HG02870 (cell line): Measurements from ENCODE around the gene FAM131A.
A peak's percentile ranks its signal among the peaks of the same experiment; 100 is the strongest.

Experiments
- ATAC-seq: cut with Tn5 transposase; IDR thresholded peaks from one replicate; pipeline ENCODE4 v1.9.1; 2021; ENCODE audit warnings: mild to moderate bottlenecking, moderate library complexity; ENCODE audit not compliant: unreplicated experiment

The FAM131A gene, protein sequence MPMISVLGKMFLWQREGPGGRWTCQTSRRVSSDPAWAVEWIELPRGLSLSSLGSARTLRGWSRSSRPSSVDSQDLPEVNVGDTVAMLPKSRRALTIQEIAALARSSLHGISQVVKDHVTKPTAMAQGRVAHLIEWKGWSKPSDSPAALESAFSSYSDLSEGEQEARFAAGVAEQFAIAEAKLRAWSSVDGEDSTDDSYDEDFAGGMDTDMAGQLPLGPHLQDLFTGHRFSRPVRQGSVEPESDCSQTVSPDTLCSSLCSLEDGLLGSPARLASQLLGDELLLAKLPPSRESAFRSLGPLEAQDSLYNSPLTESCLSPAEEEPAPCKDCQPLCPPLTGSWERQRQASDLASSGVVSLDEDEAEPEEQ

DNA sequence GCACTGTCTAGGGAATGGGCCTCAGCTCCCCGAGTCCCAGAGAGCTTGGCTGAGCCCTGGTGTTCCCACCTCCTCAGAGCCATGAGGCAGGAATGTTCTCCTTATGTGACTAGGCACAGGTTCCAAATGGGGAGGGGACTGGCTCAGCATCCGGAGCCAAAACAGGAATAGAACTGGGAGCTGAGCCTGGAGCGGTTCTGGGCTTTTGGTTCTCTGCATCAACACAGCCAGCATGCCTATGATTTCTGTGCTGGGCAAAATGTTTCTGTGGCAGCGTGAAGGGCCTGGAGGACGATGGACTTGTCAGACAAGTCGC is at the start of gene FAM131A:
FAM131A (plus strand) TSS at position 202 of the 316 bp plus-strand sequence; CDS start at position 233, 31 bp downstream.
- ATAC-seq = no peak

DNA sequence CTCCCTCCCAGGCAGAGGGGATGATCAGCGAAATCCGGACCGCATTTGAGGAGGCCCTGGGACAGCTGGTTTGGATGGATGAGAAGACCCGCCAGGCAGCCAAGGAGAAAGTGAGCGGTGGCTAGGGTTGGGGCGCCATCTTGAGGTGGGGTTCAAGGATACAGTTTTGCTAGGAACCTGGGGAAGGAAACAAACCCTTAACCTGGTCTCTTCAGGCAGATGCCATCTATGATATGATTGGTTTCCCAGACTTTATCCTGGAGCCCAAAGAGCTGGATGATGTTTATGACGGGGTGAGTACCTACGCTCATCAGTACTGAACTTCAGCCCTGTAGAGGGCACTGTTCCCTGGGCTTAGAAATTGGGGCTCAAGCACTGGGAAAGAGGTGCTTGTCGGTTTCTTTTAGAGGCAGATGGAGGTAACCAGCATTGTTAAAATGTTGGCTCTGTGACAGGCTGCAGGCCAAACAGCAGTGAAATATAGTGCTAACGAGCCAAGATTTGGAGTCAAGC is 47.9 kb upstream of the FAM131A start:
- ATAC-seq = no peak

- ATAC-seq = no peak
Observed at GRCh38 chr3:184290331-184290730, 47.1 kb upstream of the FAM131A start.

DNA sequence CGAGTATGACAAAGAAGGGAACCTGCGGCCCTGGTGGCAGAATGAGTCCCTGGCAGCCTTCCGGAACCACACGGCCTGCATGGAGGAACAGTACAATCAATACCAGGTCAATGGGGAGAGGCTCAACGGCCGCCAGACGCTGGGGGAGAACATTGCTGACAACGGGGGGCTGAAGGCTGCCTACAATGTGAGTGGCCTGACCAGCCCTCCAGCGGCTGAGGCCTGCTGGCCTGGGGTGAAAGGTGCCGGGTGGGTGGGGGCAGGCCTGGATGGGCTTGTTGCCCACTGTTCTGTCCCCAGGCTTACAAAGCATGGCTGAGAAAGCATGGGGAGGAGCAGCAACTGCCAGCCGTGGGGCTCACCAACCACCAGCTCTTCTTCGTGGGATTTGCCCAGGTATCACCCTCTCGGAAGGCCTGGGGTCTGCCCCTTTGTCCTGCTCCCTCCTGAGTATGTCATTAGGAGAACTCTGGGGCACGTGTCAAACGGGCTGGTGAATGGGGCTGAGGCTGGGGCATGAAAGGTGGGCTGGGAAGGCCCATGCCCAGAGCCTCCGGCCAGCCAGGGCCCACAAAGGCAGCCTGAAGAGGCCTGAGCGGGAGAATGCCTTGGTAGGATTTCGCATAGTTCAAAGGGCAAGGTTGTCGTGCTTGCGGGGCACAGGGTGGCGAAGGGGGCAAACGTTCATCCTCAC is 46.2 kb upstream of the FAM131A start:
- ATAC-seq = no peak

DNA sequence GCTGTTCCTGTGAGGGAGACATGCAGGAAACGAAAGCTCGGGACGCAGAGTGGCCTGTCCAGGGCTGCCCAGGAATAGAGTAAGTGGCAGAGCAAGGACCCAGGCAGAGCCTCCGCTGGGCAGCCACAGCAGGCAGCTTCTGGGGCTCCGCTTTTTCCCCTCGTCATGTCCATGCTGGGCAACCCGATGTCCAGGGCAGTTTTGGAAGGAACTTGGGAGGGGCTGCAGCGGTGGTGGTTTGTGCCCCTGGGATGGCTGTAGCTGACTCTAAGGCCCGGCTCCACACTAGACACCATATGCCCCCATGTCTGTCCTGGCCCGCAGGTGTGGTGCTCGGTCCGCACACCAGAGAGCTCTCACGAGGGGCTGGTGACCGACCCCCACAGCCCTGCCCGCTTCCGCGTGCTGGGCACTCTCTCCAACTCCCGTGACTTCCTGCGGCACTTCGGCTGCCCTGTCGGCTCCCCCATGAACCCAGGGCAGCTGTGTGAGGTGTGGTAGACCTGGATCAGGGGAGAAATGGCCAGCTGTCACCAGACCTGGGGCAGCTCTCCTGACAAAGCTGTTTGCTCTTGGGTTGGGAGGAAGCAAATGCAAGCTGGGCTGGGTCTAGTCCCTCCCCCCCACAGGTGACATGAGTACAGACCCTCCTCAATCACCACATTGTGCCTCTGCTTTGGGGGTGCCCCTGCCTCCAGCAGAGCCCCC is 45.5 kb upstream of the FAM131A start:
- no peak for ATAC-seq

GRCh38 chr3:184295771-184296170 is 41.6 kb upstream of the FAM131A start:
- no peak for ATAC-seq

GRCh38 chr3:184296616-184297015 is 40.8 kb upstream of the FAM131A start:
- no peak for ATAC-seq

- ATAC-seq = peak; percentile 86
Observed at GRCh38 chr3:184298759-184299487, 38.5 kb upstream of the FAM131A start, which contains the start of gene PSMD2. Gene PSMD2, plus strand, starts transcription at chr3:184299241. Its CDS starts 26 bp downstream, at chr3:184299267.

DNA sequence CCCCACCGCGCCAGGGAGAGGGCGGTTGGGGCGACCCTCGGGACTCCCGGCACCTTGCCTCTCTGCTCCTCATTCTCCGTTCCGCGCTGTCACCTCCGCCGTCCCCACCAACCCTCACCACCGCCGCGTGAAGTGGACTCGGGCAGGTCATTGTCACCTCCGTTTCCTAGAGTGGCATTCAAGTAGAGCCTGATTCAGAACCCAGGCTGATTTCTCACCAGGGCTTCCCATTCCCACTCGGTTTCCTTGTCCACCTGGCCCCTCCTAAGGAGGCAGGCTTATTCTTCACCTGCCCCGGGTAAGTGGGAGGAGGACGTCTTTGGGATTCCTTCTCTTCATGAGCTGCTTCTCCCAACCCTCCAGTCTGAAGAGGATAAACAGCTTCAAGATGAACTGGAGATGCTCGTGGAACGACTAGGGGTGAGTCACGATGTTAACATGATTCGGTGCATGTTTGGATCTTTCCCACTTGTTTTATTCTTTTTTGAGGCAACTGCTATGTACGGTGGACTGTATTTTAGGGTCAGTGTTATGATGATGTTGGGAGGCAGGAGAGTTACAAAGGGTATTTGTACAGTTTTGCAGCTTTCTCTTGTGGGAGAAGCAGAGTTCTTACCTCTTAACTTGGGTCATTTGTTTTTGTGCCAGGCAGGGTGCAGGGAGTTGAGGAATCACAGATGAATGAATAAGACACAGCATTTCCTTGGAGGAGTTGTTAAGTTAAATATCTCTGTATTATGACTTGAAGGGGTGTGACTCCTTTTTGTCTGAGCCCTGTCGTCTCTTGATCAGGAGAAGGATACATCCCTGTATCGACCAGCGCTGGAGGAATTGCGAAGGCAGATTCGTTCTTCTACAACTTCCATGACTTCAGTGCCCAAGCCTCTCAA is 37.7 kb upstream of the FAM131A start:
- ATAC-seq = no peak

DNA sequence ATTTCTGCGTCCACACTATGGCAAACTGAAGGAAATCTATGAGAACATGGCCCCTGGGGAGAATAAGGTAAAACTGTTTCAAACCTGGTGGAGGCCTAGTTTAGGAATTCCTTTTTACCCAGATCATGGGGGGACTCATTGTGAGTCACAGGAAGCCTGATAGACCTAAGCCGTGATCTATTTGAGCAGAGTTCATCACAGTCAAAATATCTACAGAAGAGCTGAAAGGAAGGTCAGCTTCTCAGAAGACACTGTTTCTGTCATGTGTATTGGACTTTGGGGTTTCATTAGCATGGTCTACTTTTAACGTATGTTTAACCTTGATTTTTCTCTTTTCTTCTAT is 37.1 kb upstream of the FAM131A start:
- ATAC-seq = no peak

DNA sequence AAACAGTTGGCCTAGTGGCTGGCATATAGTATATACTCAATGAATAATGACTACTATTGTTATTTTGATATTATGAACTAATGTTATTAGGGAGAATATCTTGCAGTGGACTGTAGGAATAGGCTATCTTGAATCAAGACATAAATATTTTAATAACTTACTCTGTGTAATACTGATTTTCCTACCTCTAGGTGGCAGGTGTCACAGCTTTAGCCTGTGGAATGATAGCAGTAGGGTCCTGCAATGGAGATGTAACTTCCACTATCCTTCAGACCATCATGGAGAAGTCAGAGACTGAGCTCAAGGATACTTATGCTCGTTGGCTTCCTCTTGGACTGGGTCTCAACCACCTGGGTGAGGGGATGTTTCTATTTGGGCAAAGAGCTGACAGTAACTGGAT is 31.8 kb upstream of the FAM131A start:
- ATAC-seq = no peak

DNA sequence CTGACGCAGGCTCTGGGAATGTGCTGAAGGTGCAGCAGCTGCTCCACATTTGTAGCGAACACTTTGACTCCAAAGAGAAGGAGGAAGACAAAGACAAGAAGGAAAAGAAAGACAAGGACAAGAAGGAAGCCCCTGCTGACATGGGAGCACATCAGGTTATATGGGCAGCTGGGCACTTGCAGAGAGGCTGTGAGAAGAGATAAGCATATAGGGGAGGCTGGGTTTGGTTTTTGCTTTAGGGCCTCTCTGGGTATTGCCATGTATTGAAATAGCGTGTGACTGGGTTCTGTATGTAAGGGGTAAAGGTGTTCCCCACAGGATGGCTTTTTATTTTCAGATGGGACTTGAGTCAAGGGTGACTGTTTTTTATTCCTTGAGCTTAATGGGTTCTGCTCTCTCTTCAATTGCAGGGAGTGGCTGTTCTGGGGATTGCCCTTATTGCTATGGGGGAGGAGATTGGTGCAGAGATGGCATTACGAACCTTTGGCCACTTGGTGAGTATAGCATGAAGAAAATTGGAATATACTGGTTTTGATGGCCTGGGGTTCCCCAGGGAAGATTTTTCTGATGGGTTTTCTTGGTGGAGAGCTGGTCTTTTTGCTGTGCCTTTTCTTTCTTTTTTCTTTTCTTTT is 30.9 kb upstream of the FAM131A start:
- no peak for ATAC-seq

DNA sequence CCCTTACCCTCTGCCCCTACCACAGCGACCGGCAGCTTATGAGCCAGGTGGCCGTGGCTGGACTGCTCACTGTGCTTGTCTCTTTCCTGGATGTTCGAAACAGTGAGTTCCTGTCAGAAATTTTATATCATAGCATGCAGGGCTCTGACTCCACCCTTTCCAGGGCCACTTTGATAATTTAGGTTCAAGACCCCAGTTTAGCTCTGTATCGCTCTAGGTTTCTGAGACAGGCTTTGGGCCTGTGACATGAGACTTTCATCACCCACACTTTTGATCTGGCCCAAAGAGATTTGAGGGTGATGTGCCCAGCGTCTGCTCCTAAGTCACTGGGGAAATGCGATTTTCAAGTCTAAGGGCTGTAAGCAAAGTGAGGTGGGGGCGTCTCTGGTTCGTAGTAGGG is 29.5 kb upstream of the FAM131A start:
- no peak for ATAC-seq

DNA sequence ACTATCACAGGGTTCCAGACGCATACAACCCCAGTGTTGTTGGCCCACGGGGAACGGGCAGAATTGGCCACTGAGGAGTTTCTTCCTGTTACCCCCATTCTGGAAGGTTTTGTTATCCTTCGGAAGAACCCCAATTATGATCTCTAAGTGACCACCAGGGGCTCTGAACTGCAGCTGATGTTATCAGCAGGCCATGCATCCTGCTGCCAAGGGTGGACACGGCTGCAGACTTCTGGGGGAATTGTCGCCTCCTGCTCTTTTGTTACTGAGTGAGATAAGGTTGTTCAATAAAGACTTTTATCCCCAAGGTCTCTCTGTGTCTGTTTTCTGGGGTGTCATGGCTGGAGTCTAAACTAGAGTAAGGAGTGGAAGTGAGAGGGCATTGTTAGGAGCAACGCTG is 28.7 kb upstream of the FAM131A start:
- no peak for ATAC-seq

DNA sequence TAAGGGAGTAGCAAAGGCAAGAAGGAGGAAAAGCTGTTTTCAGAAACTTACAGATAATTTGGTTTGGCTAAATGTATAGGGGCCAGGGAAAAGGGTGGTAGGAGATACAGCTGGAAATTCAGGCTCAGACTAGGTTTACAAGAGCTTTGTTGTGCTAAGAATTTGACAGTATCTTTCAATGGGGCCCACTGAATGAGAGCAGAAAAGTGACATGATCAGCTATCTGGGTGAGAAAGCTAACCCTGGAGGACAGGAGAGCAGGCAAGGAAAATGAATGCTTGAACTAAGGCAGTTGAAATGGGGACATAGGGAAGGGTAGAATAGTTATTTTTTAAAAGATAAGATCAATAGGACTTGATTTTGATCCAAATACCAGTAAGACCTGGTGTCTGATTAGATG is 25.8 kb upstream of the FAM131A start:
- no peak for ATAC-seq

- peak; percentile 82 for ATAC-seq
Observed at GRCh38 chr3:184314363-184314699, 23.1 kb upstream of the FAM131A start, which contains the start of gene EIF4G1. Gene EIF4G1, plus strand, starts transcription at chr3:184314606. Its CDS starts 1,191 bp downstream, at chr3:184315797.

DNA sequence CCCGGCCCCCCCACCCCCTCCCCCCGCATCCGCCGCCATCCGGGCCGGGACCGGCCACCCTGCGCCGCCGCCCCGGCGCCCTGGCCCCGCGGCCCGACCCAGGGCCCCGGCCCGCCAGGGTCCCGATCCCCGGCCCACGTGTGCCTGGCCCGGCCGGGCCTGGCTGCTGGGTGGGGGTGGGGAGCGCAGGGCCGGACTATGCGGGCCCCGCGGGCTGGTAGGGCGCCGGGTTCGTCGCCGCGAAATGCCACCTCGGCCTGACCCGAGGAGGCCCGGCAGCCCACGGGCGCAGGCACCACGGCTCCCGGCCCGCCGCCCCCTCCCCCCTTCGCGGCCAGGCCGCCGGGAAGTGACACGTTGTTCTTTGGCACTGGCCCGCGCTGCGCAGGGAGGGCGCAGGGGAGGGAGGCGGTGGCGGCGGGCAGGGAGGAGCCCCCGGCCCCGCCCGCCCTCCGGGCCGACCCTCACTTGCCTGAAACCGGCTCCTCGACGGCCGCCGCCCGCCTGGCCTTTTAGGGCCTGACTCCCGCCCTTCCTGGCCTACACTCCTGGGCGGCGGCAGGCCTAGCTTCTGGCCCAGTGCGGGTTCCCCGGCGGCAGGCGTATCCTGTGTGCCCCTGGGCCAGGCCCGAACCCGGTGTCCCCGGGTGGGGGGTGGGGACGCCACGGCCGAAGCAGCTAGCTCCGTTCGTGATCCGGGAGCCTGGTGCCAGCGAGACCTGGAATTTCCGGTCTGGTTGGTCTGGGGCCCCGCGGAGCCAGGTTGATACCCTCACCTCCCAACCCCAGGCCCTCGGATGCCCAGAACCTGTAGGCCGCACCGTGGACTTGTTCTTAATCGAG is 22.5 kb upstream of the FAM131A start:
- ATAC-seq = peak; percentile 34

DNA sequence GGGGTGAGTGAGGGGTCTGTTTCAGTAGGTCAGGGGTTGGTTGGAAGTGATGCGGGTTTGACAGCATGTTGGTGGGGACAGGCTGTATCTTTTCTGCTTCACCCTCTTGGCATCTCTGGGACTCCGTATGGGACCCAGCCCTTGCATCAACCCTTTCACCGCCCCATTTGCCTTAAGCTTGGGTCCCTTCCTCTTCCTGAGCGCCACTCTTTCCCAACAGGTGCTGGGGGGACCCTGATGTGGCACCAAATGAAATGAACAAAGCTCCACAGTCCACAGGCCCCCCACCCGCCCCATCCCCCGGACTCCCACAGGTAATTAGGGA is 21.9 kb upstream of the FAM131A start:
- no peak for ATAC-seq
